ENCODE measurements around the gene PTPRC. TPM values are rescaled to one million over a fixed set of nuclear protein-coding genes. Genes with fewer than 3 reads are reported as not detected.

The PTPRC gene
- total RNA-seq, 3 donors from 2014 or later: 22.0 to 36.0 (median 35.7) TPM

- no peaks in the 10 kb centered on the region for H3K4me1 ChIP-seq
These were observed 111.2 kb downstream of the PTPRC start for GRCh38 chr1:198750081-198750480.

GRCh38 chr1:198751741-198752140 lies 112.9 kb downstream of the PTPRC start:
- intact Hi-C loops (cut with DNase I; ENCODE audit: low total_unique reads): no loop called here
- no peaks in the 10 kb centered on the region for H3K4me1 ChIP-seq
- H3K36me3 ChIP-seq: peaks cover under 1% of the 10 kb centered on the region
- TF ChIP-seq CTCF (IDR thresholded peaks at IDR 0.05): no peak
- no peak for TF ChIP-seq POLR2A (IDR thresholded peaks at IDR 0.05)
- no peak for TF ChIP-seq POLR2AphosphoS5 (IDR thresholded peaks at IDR 0.05)
- no peaks in the 10 kb centered on the region for H3K9me3 ChIP-seq
- H3K27me3 ChIP-seq: no peaks in the 10 kb centered on the region
- no peak overlapping the region for H3K27ac ChIP-seq
- no peak for DNase-seq (ENCODE audit: low spot score in 2 of 2)
- H3K4me3 ChIP-seq: no peak overlapping the region

More at GRCh38 chr1:198750081-198750480, 111.2 kb downstream of the PTPRC start:
- H3K36me3 ChIP-seq: no peaks in the 10 kb centered on the region
- DNase-seq (ENCODE audit: low spot score in 2 of 2): no peak
- no peak for TF ChIP-seq CTCF (IDR thresholded peaks at IDR 0.05)
- no peak for TF ChIP-seq POLR2A (IDR thresholded peaks at IDR 0.05)
- TF ChIP-seq POLR2AphosphoS5 (IDR thresholded peaks at IDR 0.05): no peak
- no peak overlapping the region for H3K27ac ChIP-seq
- H3K4me3 ChIP-seq: no peak overlapping the region
- intact Hi-C loops (cut with DNase I; ENCODE audit: low total_unique reads): no loop called here
- H3K27me3 ChIP-seq: no peaks in the 10 kb centered on the region
- no peaks in the 10 kb centered on the region for H3K9me3 ChIP-seq

GRCh38 chr1:198754670-198755069 lies 115.8 kb downstream of the PTPRC start:
- H3K27ac ChIP-seq: no peak overlapping the region
- H3K4me1 ChIP-seq: no peaks in the 10 kb centered on the region
- no peaks in the 10 kb centered on the region for H3K27me3 ChIP-seq
- no peak for DNase-seq (ENCODE audit: low spot score in 2 of 2)
- TF ChIP-seq POLR2A (IDR thresholded peaks at IDR 0.05) (no peak), POLR2AphosphoS5 (IDR thresholded peaks at IDR 0.05) (no peak)
- H3K36me3 ChIP-seq: peaks cover 5% of the 10 kb centered on the region
- H3K4me3 ChIP-seq: no peak overlapping the region
- intact Hi-C loops (cut with DNase I; ENCODE audit: low total_unique reads): no loop called here
- H3K9me3 ChIP-seq: no peaks in the 10 kb centered on the region

- H3K27me3 ChIP-seq: no peaks in the 10 kb centered on the region
- H3K27ac ChIP-seq: no peak overlapping the region
- no peak for TF ChIP-seq CTCF (IDR thresholded peaks at IDR 0.05)
- H3K4me3 ChIP-seq: no peak overlapping the region
- H3K4me1 ChIP-seq: no peaks in the 10 kb centered on the region
- intact Hi-C loops (cut with DNase I; ENCODE audit: low total_unique reads): no loop called here
- peaks cover 5% of the 10 kb centered on the region for H3K36me3 ChIP-seq
- no peaks in the 10 kb centered on the region for H3K9me3 ChIP-seq
- no peak for DNase-seq (ENCODE audit: low spot score in 2 of 2)
These were observed 116.9 kb downstream of the PTPRC start for GRCh38 chr1:198755715-198756114.

- Histone ChIP-seq H3K27ac (no peak overlapping the region), H3K36me3 (peaks cover 5% of the 10 kb centered on the region), H3K27me3 (no peaks in the 10 kb centered on the region), H3K4me1 (no peaks in the 10 kb centered on the region), H3K9me3 (no peaks in the 10 kb centered on the region), H3K4me3 (no peak overlapping the region)
- DNase-seq (ENCODE audit: low spot score in 2 of 2): no peak
- TF ChIP-seq CTCF (IDR thresholded peaks at IDR 0.05): no peak
- no peak for TF ChIP-seq POLR2A (IDR thresholded peaks at IDR 0.05)
- TF ChIP-seq POLR2AphosphoS5 (IDR thresholded peaks at IDR 0.05): no peak
- intact Hi-C loops (cut with DNase I; ENCODE audit: low total_unique reads): no loop called here
These were observed 117.6 kb downstream of the PTPRC start for GRCh38 chr1:198756470-198756869.
